GM12878 (cell line): ENCODE measurements around the gene METTL21A. TPM values are rescaled to one million over a fixed set of nuclear protein-coding genes. Genes with fewer than 3 reads are reported as not detected.

Experiments used
- ATAC-seq: fragments of 200-7000 bp; cut with Tn5 transposase; 3 replicates; pipeline ENCODE4 v1.9.1; 2020; ENCODE audit warnings: mild to moderate bottlenecking, moderate library complexity
- BruUV-seq: library from RNA; stranded (reverse); fragments of 400-500 nt; replicated peaks from 2 replicates; lab custom pipeline; 2021; lab: Mats Ljungman, UMichigan
- CTCF ChIA-PET: fragments of 300-600 bp; sonication (Branson Sonifier 250); formaldehyde crosslinking; extraction: SDS; loops from one replicate; lab custom pipeline; 2021; ENCODE audit warnings: inconsistent platforms; lab: Yijun Ruan, JAX
- POLR2A ChIA-PET: fragments of 350-600 bp; formaldehyde crosslinking; extraction: SDS; loops from one replicate; lab custom pipeline; 2021; ENCODE audit warnings: inconsistent platforms; lab: Charles Lee
- RAD21 ChIA-PET: fragments of 300-600 bp; sonication (Branson Sonifier 250); formaldehyde crosslinking; loops from one replicate; lab custom pipeline; 2023; ENCODE audit warnings: antibody characterized with exemption; ENCODE audit not compliant: unreplicated experiment; lab: Charles Lee
- SMC1A ChIA-PET: fragments of 300-600 bp; sonication (Branson Sonifier 250); formaldehyde crosslinking; loops from one replicate; lab custom pipeline; 2023; ENCODE audit not compliant: unreplicated experiment, uncharacterized antibody; lab: Charles Lee
- DNase-seq: peaks from one replicate; pipeline ENCODE4 v3.0.0-alpha.2; 2011; ENCODE audit warnings: low read depth, low spot score
- FAIRE-seq: peaks from 3 replicates; lab custom pipeline; 2011; peaks lifted over from hg19 to GRCh38; lab: Jason Lieb, UNC
- H2AFZ ChIP-seq: 2 replicates; pipeline ENCODE4 v1.6.0; 2011; ENCODE audit warnings: low read depth, low read length, control low read depth; ENCODE audit not compliant: control insufficient read depth
- H3K27ac ChIP-seq: 2 replicates; pipeline ENCODE4 v1.5.1; 2011; ENCODE audit warnings: control low read depth; ENCODE audit not compliant: control insufficient read depth, insufficient read depth
- H3K27me3 ChIP-seq, 2 experiments: replicated peaks in 1 of 2; 2 replicates each; pipeline versions ENCODE4 v1.6.0 to v1.6.1; 2011; ENCODE audit warnings: low read length in 1 of 2; ENCODE audit not compliant: control insufficient read depth in 2 of 2, insufficient read depth in 2 of 2
- H3K36me3 ChIP-seq, 2 experiments: 2 replicates each; pipeline ENCODE4 v1.5.1; 2011; ENCODE audit warnings: low read length in 1 of 2; ENCODE audit not compliant: control insufficient read depth in 2 of 2, insufficient read depth in 2 of 2
- H3K4me1 ChIP-seq: 2 replicates; pipeline ENCODE4 v1.6.1; 2011; ENCODE audit warnings: mild to moderate bottlenecking, low read length, moderate library complexity, mixed read lengths; ENCODE audit not compliant: control insufficient read depth, insufficient read depth
- H3K4me2 ChIP-seq: 2 replicates; pipeline ENCODE4 v1.6.0; 2011; ENCODE audit warnings: control low read depth; ENCODE audit not compliant: control insufficient read depth, insufficient read depth
- H3K4me3 ChIP-seq: fragments of 200-600 bp; sonication (generic); 2 replicates; pipeline ENCODE4 v1.5.1; 2016
- H3K79me2 ChIP-seq: 2 replicates; pipeline ENCODE4 v1.6.0; 2011; ENCODE audit warnings: low read length; ENCODE audit not compliant: control insufficient read depth, insufficient read depth
- H3K9ac ChIP-seq: 2 replicates; pipeline ENCODE4 v1.8.0; 2011; ENCODE audit warnings: low read length, control low read depth, mixed read lengths; ENCODE audit not compliant: control insufficient read depth, insufficient read depth
- H3K9me3 ChIP-seq: replicated peaks from 3 replicates; pipeline ENCODE4 v1.5.1; 2011; ENCODE audit warnings: mild to moderate bottlenecking, low read length; ENCODE audit not compliant: control insufficient read depth, insufficient read depth
- H4K20me1 ChIP-seq: 2 replicates; pipeline ENCODE4 v1.6.0; 2011; ENCODE audit not compliant: control insufficient read depth, insufficient read depth
- BHLHE40 ChIP-seq, 2 experiments: fragments of 450-650 bp in 1 of 2; IDR thresholded peaks; 2 replicates each; pipeline ENCODE4 v1.6.1; 2011 to 2017; ENCODE audit warnings: low read depth in 2 of 2, borderline replicate concordance in 1 of 2, improper control_type of control experiment in 1 of 2, low read length in 1 of 2, mild to moderate bottlenecking in 1 of 2
- CBX5 ChIP-seq: sonication (generic); IDR thresholded peaks from 2 replicates; pipeline ENCODE4 v1.6.1; 2016; ENCODE audit warnings: low read depth, moderate library complexity, mild to moderate bottlenecking, inconsistent platforms
- FOXK2 ChIP-seq: fragments of 450-650 bp; IDR thresholded peaks from 2 replicates; pipeline ENCODE4 v1.6.1; 2017; ENCODE audit warnings: mild to moderate bottlenecking, moderate library complexity
- HDGF ChIP-seq: fragments of 450-650 bp; IDR thresholded peaks from 2 replicates; pipeline ENCODE4 v1.6.1; 2016; ENCODE audit warnings: antibody characterized with exemption
- KDM1A ChIP-seq: fragments of 200-600 bp; sonication (generic); IDR thresholded peaks from 2 replicates; pipeline ENCODE4 v1.6.1; 2016; ENCODE audit warnings: borderline replicate concordance
- LARP7 ChIP-seq: fragments of 450-650 bp; IDR thresholded peaks from 2 replicates; pipeline ENCODE4 v1.6.1; 2017; ENCODE audit warnings: mild to moderate bottlenecking
- MEF2B ChIP-seq: fragments of 450-650 bp; IDR thresholded peaks from 2 replicates; pipeline ENCODE4 v1.6.1; 2018; ENCODE audit warnings: mild to moderate bottlenecking, moderate library complexity; ENCODE audit not compliant: partially characterized antibody, poor library complexity, severe bottlenecking
- MTA2 ChIP-seq: fragments of 450-650 bp; IDR thresholded peaks from 2 replicates; pipeline ENCODE4 v1.6.1; 2016; ENCODE audit warnings: low read depth, mild to moderate bottlenecking, moderate library complexity
- NFYA ChIP-seq: IDR thresholded peaks from 2 replicates; pipeline ENCODE4 v1.6.1; 2011; ENCODE audit warnings: low read depth, mild to moderate bottlenecking, low read length, improper control_type of control experiment, borderline replicate concordance
- PAX8 ChIP-seq: fragments of 450-650 bp; IDR thresholded peaks from 2 replicates; pipeline ENCODE4 v1.6.1; 2017; ENCODE audit warnings: mild to moderate bottlenecking, moderate library complexity
- POLR2AphosphoS2 ChIP-seq: IDR thresholded peaks from 2 replicates; pipeline ENCODE4 v1.6.1; 2011; ENCODE audit warnings: low read depth, mild to moderate bottlenecking, low read length, improper control_type of control experiment, moderate library complexity
- RB1 ChIP-seq: fragments of 450-650 bp; formaldehyde crosslinking; IDR thresholded peaks from 2 replicates; pipeline ENCODE4 v1.6.1; 2017; ENCODE audit warnings: mild to moderate bottlenecking, borderline replicate concordance
- RCOR1 ChIP-seq: conservative IDR thresholded peaks from 2 replicates; pipeline ENCODE4 v1.6.1; 2012; ENCODE audit warnings: low read depth, low read length, improper control_type of control experiment
- SMARCA5 ChIP-seq: fragments of 450-650 bp; IDR thresholded peaks from 2 replicates; pipeline ENCODE4 v1.6.1; 2017; ENCODE audit warnings: mild to moderate bottlenecking
- SP1 ChIP-seq: IDR thresholded peaks from one replicate; pipeline ENCODE4 v1.6.1; 2011; ENCODE audit warnings: low read depth, low read length
- TCF7 ChIP-seq: IDR thresholded peaks from 2 replicates; pipeline ENCODE4 v1.6.1; 2014; ENCODE audit warnings: antibody characterized with exemption, borderline replicate concordance
- YBX1 ChIP-seq: fragments of 450-650 bp; IDR thresholded peaks from 2 replicates; pipeline ENCODE4 v1.6.1; 2016; ENCODE audit warnings: antibody characterized with exemption
- ZNF207 ChIP-seq: fragments of 450-650 bp; IDR thresholded peaks from 2 replicates; pipeline ENCODE4 v1.6.1; 2014; ENCODE audit warnings: antibody characterized with exemption, mild to moderate bottlenecking, borderline replicate concordance
- ZNF622 ChIP-seq: fragments of 450-650 bp; IDR thresholded peaks from 2 replicates; pipeline ENCODE4 v1.6.1; 2017; ENCODE audit warnings: mild to moderate bottlenecking, inconsistent platforms
- WGBS: methylation state at CpG from one replicate; pipeline ENCODE4 v1.1.6; 2016; ENCODE audit warnings: low lambda C conversion rate; ENCODE audit not compliant: insufficient replicate concordance, insufficient coverage; ENCODE audit errors: missing lambda C conversion rate; 5-methylcytosine and 5-hydroxymethylcytosine counted together
- in situ Hi-C: fragments of 300-500 bp; cut with MboI; formaldehyde crosslinking; loops from 9 replicates; pipeline ENCODE4 v1.14.3; 2018; ENCODE audit warnings: mixed read lengths
- intact Hi-C: fragments of 100-400 bp; cut with micrococcal nuclease; formaldehyde crosslinking; loops from one replicate; pipeline ENCODE4 v1.14.2; 2022; ENCODE audit not compliant: unreplicated experiment
- polyA plus RNA-seq, 11 experiments: library from polyadenylated mRNA; depleted of rRNA in 4 of 11; unstranded in 6 of 11; stranded (reverse) in 5 of 11; fragments of >200 nt; fragmentation: Nextera tagmentation in 4 of 11; fragmentation: Illumina TruSeq in 1 of 11; extraction: Ambion mirVana in 4 of 11; extraction: Trizol in 1 of 11; gene quantifications; 1 replicate in 1 of 11; 2 replicates in 10 of 11; pipeline versions ENCODE4 v1.2.1 to v1.2.3, GENCODE V29; 2011 to 2016; ENCODE audit warnings: inconsistent platforms in 2 of 11, missing spikeins in 2 of 11, low read depth in 1 of 11
- total RNA-seq, 4 experiments: library from RNA; depleted of rRNA in 3 of 4; stranded (reverse); fragments of >200 nt in 3 of 4; fragmentation: Illumina TruSeq in 1 of 4; extraction: Trizol in 1 of 4; gene quantifications; 2 replicates each; pipeline versions ENCODE4 v1.2.1 to v1.2.3, GENCODE V29; 2013 to 2021
- TF ChIP-seq, protein P1 (sequence below): fragments of 450-650 bp; formaldehyde crosslinking; IDR thresholded peaks from 2 replicates; pipeline ENCODE4 v1.5.0; 2022; ENCODE audit warnings: mild to moderate bottlenecking, missing genetic modification characterization
- TF ChIP-seq, protein P2 (sequence below): fragments of 450-650 bp; IDR thresholded peaks from 2 replicates; pipeline ENCODE4 v1.6.1; 2017; ENCODE audit warnings: antibody characterized with exemption, mild to moderate bottlenecking, moderate library complexity

Gene METTL21A
- total and polyA plus RNA-seq, 10 of the 15 experiments (the other 5 are each of a cell fraction or from before 2014, with no cell fraction given) = 6.8 to 41.7 (median 27.8) TPM

DNA sequence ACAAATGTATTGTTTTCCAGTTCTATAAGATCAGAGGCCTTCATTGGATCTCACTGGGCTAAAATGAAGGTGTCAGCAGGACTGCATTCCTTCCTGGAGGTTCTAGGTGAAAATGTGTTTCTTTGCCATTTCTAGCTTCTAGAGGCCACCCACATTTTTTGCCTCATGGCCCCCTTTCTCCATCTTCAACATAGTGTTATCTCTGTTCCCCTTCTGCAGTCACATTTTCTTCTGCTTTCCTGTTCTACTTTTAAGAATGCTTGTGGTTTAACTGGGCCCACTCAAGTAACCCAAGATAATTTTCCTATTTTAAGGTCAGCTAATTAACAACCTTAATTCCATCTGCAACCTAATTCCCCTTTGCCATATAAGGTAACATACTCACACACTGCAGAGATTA, 36.1 kb downstream of the METTL21A start (continued):
- no peak for TF ChIP-seq PAX8
- TF ChIP-seq ZNF622 = no peak
- TF ChIP-seq, protein P1, sequence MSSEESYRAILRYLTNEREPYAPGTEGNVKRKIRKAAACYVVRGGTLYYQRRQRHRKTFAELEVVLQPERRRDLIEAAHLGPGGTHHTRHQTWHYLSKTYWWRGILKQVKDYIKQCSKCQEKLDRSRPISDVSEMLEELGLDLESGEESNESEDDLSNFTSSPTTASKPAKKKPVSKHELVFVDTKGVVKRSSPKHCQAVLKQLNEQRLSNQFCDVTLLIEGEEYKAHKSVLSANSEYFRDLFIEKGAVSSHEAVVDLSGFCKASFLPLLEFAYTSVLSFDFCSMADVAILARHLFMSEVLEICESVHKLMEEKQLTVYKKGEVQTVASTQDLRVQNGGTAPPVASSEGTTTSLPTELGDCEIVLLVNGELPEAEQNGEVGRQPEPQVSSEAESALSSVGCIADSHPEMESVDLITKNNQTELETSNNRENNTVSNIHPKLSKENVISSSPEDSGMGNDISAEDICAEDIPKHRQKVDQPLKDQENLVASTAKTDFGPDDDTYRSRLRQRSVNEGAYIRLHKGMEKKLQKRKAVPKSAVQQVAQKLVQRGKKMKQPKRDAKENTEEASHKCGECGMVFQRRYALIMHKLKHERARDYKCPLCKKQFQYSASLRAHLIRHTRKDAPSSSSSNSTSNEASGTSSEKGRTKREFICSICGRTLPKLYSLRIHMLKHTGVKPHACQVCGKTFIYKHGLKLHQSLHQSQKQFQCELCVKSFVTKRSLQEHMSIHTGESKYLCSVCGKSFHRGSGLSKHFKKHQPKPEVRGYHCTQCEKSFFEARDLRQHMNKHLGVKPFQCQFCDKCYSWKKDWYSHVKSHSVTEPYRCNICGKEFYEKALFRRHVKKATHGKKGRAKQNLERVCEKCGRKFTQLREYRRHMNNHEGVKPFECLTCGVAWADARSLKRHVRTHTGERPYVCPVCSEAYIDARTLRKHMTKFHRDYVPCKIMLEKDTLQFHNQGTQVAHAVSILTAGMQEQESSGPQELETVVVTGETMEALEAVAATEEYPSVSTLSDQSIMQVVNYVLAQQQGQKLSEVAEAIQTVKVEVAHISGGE = no peak
- no peak for TF ChIP-seq SP1
- no peak for TF ChIP-seq MTA2
- TF ChIP-seq HDGF = no peak
- no peak for TF ChIP-seq ZNF207
- TF ChIP-seq FOXK2 = no peak
- no peak for TF ChIP-seq RB1
- TF ChIP-seq, all 136 proteins: peak for 0

DNA sequence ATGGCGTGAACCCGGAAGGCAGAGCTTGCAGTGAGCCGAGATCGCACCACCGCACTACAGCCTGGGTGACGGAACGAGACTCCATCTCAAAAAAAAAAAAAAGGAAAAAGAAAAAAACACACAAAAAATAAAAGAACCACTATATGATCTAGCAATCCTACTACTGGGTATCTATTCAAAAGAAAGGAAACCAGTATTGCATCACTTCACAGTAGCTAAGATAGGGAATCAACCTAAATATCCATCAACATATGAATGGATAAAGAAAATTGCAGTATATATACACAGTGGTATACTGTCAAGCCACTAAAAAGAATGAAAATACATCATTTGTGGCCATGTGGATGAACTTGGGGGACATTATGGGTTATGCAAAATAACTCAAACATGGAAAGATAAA, 37.9 kb downstream of the METTL21A start:
- no peak for TF ChIP-seq RCOR1
- TF ChIP-seq MEF2B = no peak
- no peak for TF ChIP-seq TCF7
- TF ChIP-seq, protein P2, sequence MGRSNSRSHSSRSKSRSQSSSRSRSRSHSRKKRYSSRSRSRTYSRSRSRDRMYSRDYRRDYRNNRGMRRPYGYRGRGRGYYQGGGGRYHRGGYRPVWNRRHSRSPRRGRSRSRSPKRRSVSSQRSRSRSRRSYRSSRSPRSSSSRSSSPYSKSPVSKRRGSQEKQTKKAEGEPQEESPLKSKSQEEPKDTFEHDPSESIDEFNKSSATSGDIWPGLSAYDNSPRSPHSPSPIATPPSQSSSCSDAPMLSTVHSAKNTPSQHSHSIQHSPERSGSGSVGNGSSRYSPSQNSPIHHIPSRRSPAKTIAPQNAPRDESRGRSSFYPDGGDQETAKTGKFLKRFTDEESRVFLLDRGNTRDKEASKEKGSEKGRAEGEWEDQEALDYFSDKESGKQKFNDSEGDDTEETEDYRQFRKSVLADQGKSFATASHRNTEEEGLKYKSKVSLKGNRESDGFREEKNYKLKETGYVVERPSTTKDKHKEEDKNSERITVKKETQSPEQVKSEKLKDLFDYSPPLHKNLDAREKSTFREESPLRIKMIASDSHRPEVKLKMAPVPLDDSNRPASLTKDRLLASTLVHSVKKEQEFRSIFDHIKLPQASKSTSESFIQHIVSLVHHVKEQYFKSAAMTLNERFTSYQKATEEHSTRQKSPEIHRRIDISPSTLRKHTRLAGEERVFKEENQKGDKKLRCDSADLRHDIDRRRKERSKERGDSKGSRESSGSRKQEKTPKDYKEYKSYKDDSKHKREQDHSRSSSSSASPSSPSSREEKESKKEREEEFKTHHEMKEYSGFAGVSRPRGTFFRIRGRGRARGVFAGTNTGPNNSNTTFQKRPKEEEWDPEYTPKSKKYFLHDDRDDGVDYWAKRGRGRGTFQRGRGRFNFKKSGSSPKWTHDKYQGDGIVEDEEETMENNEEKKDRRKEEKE = no peak
- TF ChIP-seq LARP7 = no peak
- TF ChIP-seq KDM1A = no peak
- TF ChIP-seq NFYA = no peak
- no peak for TF ChIP-seq BHLHE40 (IDR thresholded peaks at IDR 0.05; ENCODE audit: borderline replicate concordance in 1 of 2, low read depth in 2 of 2, low read length in 1 of 2)
- no peak for TF ChIP-seq YBX1
- no peak for TF ChIP-seq SMARCA5
- no peak for TF ChIP-seq CBX5
- TF ChIP-seq POLR2AphosphoS2 = no peak
- FAIRE-seq = no peak
- Histone ChIP-seq H3K79me2 (no peaks in the 10 kb centered on the region), H3K4me3 (no peak overlapping the region), H3K27me3 (no peaks in the 10 kb centered on the region), H3K4me1 (no peaks in the 10 kb centered on the region), H2AFZ (no peak overlapping the region), H3K9ac (no peak overlapping the region), H3K4me2 (no peak overlapping the region), H3K27ac (no peak overlapping the region), H3K9me3 (peaks cover 7% of the 10 kb centered on the region; the same call in 2 of the 3 replicates), H4K20me1 (no peaks in the 10 kb centered on the region), H3K36me3 (peaks cover 4 to 35% of the 10 kb centered on the region in 2 experiments)
- ChIA-PET SMC1A (interaction anchor here (2.1 kb wide), 1 partner anchor 9 kb away, joined by 7 read pairs; no protein-coding TSS in a partner anchor), CTCF (no interaction called here), POLR2A (no interaction called here), RAD21 (no interaction called here)
- WGBS = no CpG with 5 or more reads among the region's 7 CpGs
- BruUV-seq = no TSS peak
- intact Hi-C loops = no loop called here
- in situ Hi-C loops = no loop called here
- ATAC-seq = no peak
- DNase-seq = no peak
